Measurements from ENCODE around the gene TERF2IP. TPM values are rescaled to one million over a fixed set of nuclear protein-coding genes. Genes with fewer than 3 reads are reported as not detected.
A peak's percentile ranks its signal among the peaks of the same experiment; 100 is the strongest.

Gene TERF2IP
- 74.8 and 81.3 TPM in 2 replicates for total RNA-seq (2014; rRNA removed; shearing (Covaris generic))

GRCh38 chr16:75647492-75648264 is at the start of gene TERF2IP, which contains the start of gene KARS1:
TSS of gene TERF2IP (plus strand) at chr16:75647773. CDS start at chr16:75647883, 110 bp downstream.
TSS of gene KARS1 (minus strand) at chr16:75647665. CDS start at chr16:75647639, 26 bp downstream.
- peak; percentile 92 for DNase-seq (ENCODE audit: low spot score)

- no peak for DNase-seq (ENCODE audit: low spot score)
These were observed 47.9 kb upstream of the TERF2IP start for GRCh38 chr16:75599452-75600277.

GRCh38 chr16:75603241-75603640 is 44.3 kb upstream of the TERF2IP start:
- no peak for DNase-seq (ENCODE audit: low spot score)

DNA sequence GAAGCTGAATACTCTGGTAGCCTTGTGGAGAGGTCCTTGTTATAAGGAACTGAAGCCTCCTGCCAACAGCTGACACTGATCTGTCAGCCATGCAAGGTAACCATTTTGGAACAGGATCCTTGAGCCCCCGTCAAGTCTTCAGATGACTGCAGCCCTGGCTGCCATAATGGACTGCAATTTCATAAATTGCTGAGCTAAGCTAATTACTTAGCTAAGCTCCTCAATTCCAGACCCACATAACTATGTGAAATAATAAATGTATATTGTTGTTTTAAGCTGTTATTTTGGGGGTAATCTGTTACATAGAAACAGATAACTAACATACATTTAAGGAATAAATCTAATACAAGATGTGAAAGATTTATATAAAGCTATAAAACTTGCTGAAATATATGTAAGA is 41.1 kb upstream of the TERF2IP start:
- DNase-seq (ENCODE audit: low spot score) = no peak

DNA sequence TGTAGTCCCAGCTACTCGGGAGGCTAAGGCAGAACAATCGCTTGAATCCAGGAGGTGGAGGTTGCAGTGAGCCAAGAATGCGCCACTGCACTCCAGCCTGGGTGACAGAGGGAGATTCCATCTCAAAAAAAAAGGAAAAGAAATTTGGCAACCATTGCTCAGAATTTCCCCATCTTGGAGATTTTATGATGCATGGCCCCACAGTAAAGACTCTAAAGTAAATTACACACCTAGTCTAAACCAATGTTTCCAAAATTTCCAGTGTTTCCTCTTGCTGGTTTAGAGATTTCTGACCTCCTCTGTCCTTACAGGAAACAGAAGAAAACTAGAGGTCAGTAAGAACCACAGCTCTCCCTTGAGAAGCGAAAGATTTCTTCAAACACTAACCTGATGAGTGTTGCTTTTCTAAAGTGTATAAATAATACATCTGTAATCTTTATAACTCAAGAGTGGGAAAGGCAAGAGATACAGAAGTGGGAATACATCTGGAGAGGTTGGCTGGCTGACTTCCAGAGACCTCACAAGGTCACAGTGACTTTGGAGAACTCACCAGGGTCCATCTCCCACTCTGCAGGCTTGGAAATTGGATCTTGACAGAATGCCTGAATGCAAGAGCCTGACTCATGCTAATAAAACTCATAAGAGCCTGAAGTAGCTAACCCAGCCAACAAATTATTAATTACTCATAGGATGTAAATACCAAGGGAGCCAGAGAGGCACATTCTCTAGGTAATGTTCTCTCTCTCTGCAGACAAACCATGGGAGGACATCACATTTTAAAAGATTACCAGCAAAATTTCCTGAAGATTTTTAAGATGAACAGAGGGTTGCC is 33.3 kb upstream of the TERF2IP start:
- peak; percentile 13 for DNase-seq (ENCODE audit: low spot score)

DNA sequence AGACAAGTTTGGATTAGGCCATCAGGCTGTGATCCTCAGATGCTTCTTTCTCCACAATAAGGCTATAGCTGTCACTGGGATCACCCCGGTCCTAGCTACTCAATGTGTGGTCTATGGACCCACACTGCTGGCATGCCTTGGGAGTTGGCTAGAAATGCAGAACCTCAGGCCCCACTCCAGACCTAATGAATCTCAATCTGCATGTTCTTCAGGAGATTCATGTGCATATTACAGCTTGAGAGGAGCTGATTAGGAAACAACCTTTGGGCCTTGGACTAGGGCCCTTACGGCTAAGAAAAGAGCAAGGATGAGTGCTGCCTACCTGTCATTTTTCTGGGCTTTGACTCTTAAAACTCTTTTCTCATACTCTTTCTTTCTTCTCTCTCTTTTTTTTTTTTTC is 32.0 kb upstream of the TERF2IP start:
- DNase-seq (ENCODE audit: low spot score) = no peak

DNA sequence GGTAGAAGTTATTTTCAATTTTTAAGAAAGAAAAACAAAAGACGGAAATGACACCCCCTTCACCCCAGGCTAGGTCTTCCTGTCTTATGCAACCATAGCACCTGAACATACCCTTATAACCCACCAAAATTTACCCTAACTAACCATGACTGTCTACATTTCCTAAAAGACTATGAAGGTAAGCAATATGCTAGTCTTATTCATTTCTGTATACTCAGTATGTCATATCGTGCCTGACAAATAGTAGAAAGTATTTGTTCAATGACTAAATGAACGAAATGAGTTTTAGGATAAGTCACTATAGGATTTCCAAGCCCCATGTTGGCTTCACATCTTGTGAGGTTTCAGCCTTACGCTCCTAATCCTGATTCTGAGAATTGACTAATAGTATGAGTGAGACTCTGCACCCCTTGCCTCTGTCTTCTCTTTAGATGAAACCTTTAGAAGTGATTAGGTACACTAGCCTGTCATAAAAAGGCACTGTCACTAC is 31.0 kb upstream of the TERF2IP start:
- DNase-seq (ENCODE audit: low spot score) = no peak

GRCh38 chr16:75617121-75617520 is 30.5 kb upstream of the TERF2IP start:
- DNase-seq (ENCODE audit: low spot score) = no peak

DNA sequence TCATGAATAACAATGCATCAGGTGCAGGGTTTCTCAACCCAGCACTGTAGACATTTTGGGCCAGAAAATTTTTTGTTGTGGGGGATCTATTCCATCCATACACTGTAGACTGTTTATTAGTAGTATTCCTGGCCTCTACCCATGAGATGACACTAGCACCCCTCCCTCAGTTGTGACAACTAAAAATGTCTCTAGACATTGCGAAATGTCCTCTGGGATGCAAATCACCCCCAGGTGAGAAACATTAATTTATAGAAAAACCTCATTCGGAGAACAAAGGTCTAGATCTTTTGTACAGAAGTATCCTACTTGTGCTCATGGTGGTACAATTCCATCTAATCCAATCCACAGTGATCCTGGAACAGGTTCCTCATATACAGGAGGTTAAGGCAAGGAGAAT is 28.8 kb upstream of the TERF2IP start:
- DNase-seq (ENCODE audit: low spot score) = no peak

DNA sequence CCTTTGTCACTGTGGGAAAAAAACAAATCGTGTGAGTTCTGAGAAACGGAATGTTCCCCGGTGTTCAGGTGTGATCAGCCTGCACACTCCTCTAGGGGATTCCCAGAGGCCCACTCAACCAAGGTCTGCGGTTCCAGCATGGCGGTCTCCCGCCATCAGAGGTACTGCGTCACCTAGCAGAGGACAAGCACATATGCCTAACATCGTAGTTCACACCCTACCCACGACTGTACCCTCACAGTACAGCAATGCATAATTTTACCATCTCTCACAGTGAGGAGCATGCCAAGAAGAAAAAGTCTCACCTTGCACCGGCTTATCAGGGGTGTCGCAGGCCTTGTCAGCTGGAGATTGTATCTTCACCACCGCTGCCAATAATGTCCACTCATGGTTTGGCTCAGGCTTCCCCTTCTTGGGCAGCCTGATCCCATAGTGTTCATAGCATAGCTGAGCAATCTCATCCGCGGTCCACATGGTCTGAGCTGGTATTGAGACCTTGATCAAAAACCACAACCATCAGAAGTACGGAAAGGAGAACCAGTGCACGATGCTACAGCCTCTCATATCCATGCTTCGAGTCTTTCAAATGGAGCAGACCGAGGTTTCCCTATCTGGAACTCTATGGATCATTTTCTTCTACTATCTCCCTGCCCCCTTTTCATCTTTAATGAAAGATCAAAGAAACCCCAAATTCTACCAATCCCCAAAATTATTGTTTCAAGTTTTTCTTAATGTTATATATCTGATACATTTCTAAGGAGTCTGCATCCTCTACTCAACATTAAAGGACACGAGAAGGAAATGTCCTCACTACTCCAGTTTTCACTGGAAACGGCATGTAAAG is 27.0 kb upstream of the TERF2IP start:
- DNase-seq (ENCODE audit: low spot score) = no peak

GRCh38 chr16:75621170-75621477 is 26.4 kb upstream of the TERF2IP start:
- peak; percentile 21 for DNase-seq (ENCODE audit: low spot score)

DNA sequence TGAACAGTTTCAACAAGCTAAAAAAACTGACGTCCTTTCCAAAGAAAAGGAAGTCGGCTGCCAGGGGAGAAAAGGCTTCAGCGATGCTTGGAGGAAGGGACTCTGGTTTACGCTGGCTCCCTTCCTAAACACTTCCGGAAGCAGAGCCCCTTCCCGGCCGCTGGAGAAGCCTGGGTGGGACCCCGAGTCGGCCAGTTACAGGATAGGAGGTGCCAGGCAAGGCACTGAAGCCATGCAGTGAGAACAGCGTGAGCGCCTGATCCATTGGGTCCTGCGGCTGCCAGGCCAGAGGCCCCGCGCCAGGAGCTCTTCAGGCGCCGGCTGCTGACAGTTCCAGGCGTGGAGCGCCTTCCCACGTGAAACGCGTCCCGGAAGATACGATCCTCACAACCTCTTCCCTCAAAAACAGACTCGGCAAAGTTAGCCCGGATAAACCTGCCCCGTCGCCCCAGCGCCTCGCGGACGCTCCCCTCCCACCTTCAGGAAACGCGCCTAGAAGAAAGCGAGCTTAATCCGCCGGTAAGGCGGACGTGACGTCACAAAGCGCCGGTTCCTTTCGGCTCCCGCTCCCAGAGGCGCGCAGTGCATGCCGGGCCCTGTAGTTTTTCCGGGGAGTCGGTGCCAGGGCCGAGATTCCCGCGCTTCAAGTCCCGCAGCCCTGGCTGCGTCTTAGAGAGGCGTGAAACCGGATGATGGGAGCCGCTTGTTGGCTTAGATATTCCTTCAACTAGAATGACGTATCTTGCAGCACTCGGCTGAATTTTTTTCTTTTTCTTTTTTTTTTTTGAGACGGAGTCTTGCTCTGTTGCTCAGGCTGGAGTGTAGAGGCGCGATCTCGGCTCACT is 24.6 kb upstream of the TERF2IP start, which contains the start of gene ADAT1:
TSS of gene ADAT1 (minus strand) at position 521 of the 845 bp plus-strand sequence. CDS start 2,482 bp downstream, outside the sequence.
- DNase-seq (ENCODE audit: low spot score) = peak; percentile 98

DNA sequence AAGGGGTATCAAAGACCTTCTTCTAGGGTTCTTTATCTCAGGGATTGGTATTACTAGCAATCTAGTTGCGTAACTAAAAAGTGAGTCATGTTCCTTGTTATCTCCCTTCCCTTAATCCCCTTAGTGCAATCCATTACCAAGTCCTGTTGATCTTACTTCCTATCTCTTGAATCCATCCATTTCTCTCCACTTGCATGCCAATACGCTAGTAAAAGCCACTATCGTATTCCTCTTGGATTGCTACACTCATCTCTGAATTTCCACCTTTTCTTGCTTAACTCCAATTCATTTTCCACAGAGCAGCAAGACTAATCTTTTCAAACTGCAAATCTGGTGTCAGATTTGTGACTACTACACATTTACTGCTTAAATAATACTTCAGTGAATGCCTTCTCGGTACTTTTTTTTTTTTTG is 22.6 kb upstream of the TERF2IP start:
- peak; percentile 75 for DNase-seq (ENCODE audit: low spot score)

GRCh38 chr16:75626806-75627205 is 20.8 kb upstream of the TERF2IP start:
- DNase-seq (ENCODE audit: low spot score) = no peak

- DNase-seq (ENCODE audit: low spot score) = no peak
These were observed 19.7 kb upstream of the TERF2IP start for GRCh38 chr16:75627851-75628250.

DNA sequence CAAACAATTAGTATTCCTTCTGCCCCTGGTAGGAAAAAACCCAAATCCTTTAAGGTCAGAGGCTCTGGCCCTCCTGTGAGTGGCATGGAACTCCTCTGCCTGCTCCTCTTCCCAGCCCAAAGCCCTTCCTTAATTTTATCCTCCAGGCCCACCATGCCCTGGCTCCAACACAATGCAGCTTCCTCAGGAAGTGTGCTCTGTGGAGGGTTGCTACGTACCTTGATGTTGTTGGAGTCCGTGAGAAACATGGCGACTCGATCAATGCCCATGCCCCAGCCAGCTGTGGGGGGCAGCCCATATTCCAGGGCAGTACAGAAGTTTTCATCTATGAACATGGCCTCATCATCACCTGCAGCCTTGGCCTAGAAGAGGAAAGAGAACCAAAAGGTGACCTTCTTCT is 19.2 kb upstream of the TERF2IP start:
- no peak for DNase-seq (ENCODE audit: low spot score)

DNA sequence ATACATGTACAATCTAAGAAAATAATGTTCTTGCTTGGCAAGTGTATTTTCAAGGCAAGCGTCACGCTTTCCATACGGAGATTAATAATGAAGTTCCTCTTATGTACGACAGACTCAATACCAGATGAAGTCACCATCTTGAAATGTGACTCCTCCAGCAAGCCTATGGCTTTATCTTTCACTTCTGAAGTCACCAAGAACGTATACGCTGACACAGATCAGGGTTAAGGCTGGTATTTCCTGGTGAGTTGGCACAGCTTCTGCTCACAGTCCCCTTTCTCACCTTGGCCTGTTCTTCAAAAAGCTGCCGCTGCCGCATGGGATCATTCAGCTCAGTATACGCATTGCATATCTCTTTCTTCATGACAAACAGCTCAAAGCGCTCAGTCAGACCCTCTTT is 18.4 kb upstream of the TERF2IP start:
- DNase-seq (ENCODE audit: low spot score) = no peak

GRCh38 chr16:75630052-75630451 is 17.5 kb upstream of the TERF2IP start:
- no peak for DNase-seq (ENCODE audit: low spot score)

DNA sequence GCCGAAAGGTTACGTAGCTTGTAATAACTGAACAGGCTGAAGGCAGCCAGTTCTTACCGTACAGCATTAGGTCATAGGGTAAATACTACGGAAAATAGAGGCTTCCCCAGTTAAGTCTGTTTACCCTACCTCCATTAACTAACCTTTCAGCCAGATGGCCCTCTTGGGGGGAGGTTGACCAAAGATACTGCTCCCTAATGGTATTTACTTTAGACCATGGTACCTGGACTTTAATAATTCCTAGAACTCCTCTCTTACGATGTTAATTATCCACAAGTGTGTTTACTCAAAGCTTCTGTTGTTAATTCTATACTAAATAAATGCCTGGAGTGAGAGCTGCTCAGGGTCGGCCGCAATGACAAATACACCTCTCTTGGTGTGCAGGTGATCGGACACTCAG is 14.7 kb upstream of the TERF2IP start:
- no peak for DNase-seq (ENCODE audit: low spot score)

DNA sequence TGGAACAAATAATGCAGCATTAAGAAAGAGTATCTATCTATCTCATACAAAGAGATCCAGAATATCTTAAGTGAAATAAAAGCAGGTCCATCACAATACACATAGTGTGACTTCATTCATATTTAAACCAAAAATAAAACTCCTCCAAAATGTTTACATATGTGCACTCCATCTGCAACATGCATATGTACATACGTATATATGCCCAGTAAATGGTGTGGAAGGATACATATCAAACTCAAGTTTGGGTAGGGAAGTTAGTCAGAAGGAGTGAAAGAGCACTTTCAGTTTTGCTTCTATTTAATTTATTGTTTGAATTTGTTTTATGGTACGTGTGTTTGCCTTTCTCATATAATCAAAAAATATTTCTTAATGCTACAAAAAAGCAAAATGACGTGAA is 12.5 kb upstream of the TERF2IP start:
- no peak for DNase-seq (ENCODE audit: low spot score)
